Prostate gland (tissue), 2 donors: ENCODE measurements around the gene RER1.

ENCODE experiments used
- POLR2A ChIP-seq: fragments of 450-650 bp; IDR thresholded peaks from one replicate; pipeline ENCODE4 v1.6.1; 2016; ENCODE audit warnings: antibody characterized with exemption, mild to moderate bottlenecking
- POLR2AphosphoS5 ChIP-seq: sonication (generic); formaldehyde crosslinking; IDR thresholded peaks from one replicate; pipeline ENCODE4 v1.6.1; 2017; ENCODE audit warnings: antibody characterized with exemption
- TF ChIP-seq, protein P1 (sequence below), 4 experiments: fragments of 200-600 bp in 2 of 4; fragments of 450-650 bp in 2 of 4; sonication (generic) in 2 of 4; IDR thresholded peaks; 1 replicate in 3 of 4; 2 replicates in 1 of 4; pipeline ENCODE4 v1.5.1; 2016 to 2019; ENCODE audit warnings: antibody characterized with exemption in 4 of 4, mild to moderate bottlenecking in 2 of 4, moderate library complexity in 2 of 4

DNA sequence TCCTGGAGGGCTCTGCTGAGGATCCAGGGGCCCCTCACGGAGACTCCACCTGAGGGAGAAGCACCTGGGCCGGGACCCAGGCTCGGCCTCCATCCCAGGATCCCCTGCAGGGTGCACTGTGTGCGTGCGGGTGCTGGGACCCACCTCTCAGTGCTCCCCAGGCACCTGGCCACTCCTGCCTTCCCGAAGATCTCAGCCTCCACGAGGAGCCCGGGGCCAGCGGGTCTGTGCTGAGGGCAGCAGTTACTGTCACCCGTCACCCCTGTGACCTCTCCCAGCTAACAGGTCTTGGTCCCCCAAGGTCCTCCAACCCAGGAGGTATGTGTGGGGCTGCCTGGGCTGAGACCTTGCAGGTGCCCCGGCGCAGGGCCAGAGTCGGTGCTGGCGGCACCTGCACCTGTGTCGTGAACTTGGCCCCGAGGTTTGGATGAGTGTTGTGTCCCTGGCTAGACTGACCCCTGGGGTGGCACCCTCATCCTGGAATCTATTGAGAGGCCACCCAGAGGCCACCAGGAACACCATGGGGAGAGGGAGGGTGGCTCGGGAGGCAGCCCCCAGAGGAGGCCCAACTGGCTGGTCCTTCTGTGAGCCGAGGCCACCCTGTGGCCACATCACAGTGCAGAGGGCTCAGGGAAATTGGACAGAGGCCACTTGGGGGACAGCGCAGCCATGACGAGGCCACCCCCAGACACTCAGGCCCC, 17.9 kb upstream of the RER1 start:
- TF ChIP-seq, protein P1, sequence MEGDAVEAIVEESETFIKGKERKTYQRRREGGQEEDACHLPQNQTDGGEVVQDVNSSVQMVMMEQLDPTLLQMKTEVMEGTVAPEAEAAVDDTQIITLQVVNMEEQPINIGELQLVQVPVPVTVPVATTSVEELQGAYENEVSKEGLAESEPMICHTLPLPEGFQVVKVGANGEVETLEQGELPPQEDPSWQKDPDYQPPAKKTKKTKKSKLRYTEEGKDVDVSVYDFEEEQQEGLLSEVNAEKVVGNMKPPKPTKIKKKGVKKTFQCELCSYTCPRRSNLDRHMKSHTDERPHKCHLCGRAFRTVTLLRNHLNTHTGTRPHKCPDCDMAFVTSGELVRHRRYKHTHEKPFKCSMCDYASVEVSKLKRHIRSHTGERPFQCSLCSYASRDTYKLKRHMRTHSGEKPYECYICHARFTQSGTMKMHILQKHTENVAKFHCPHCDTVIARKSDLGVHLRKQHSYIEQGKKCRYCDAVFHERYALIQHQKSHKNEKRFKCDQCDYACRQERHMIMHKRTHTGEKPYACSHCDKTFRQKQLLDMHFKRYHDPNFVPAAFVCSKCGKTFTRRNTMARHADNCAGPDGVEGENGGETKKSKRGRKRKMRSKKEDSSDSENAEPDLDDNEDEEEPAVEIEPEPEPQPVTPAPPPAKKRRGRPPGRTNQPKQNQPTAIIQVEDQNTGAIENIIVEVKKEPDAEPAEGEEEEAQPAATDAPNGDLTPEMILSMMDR (IDR thresholded peaks at IDR 0.05) = no peak
- TF ChIP-seq POLR2A (no peak), POLR2AphosphoS5 (no peak)
